ENCODE data around the gene NKPD1.

GRCh38 chr19:45147835-45148676 lies 12.7 kb downstream of the NKPD1 start:
- TF ChIP-seq, protein P1, sequence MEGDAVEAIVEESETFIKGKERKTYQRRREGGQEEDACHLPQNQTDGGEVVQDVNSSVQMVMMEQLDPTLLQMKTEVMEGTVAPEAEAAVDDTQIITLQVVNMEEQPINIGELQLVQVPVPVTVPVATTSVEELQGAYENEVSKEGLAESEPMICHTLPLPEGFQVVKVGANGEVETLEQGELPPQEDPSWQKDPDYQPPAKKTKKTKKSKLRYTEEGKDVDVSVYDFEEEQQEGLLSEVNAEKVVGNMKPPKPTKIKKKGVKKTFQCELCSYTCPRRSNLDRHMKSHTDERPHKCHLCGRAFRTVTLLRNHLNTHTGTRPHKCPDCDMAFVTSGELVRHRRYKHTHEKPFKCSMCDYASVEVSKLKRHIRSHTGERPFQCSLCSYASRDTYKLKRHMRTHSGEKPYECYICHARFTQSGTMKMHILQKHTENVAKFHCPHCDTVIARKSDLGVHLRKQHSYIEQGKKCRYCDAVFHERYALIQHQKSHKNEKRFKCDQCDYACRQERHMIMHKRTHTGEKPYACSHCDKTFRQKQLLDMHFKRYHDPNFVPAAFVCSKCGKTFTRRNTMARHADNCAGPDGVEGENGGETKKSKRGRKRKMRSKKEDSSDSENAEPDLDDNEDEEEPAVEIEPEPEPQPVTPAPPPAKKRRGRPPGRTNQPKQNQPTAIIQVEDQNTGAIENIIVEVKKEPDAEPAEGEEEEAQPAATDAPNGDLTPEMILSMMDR (IDR thresholded peaks at IDR 0.05; ENCODE audit: low read depth, low read length, missing input control), result no peak
- TF ChIP-seq, protein P2, sequence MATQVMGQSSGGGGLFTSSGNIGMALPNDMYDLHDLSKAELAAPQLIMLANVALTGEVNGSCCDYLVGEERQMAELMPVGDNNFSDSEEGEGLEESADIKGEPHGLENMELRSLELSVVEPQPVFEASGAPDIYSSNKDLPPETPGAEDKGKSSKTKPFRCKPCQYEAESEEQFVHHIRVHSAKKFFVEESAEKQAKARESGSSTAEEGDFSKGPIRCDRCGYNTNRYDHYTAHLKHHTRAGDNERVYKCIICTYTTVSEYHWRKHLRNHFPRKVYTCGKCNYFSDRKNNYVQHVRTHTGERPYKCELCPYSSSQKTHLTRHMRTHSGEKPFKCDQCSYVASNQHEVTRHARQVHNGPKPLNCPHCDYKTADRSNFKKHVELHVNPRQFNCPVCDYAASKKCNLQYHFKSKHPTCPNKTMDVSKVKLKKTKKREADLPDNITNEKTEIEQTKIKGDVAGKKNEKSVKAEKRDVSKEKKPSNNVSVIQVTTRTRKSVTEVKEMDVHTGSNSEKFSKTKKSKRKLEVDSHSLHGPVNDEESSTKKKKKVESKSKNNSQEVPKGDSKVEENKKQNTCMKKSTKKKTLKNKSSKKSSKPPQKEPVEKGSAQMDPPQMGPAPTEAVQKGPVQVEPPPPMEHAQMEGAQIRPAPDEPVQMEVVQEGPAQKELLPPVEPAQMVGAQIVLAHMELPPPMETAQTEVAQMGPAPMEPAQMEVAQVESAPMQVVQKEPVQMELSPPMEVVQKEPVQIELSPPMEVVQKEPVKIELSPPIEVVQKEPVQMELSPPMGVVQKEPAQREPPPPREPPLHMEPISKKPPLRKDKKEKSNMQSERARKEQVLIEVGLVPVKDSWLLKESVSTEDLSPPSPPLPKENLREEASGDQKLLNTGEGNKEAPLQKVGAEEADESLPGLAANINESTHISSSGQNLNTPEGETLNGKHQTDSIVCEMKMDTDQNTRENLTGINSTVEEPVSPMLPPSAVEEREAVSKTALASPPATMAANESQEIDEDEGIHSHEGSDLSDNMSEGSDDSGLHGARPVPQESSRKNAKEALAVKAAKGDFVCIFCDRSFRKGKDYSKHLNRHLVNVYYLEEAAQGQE (IDR thresholded peaks at IDR 0.05), result no peak
- no peak for TF ChIP-seq GABPA (IDR thresholded peaks at IDR 0.05 in 1 of 2, conservative IDR thresholded peaks at IDR 0.05 in 1 of 2)
- no peak for TF ChIP-seq FOXA1 (IDR thresholded peaks at IDR 0.05)
- TF ChIP-seq YY1 (IDR thresholded peaks at IDR 0.05), result no peak
- TF ChIP-seq EGR1 (IDR thresholded peaks at IDR 0.05; ENCODE audit: low read depth in 2 of 2), result no peak
- TF ChIP-seq RXRA (IDR thresholded peaks at IDR 0.05), result no peak
- no peak for TF ChIP-seq TAF1 (conservative IDR thresholded peaks at IDR 0.05)
- TF ChIP-seq HNF4G (IDR thresholded peaks at IDR 0.05), result no peak
- TF ChIP-seq RAD21 (IDR thresholded peaks at IDR 0.05), result no peak
- no peak for TF ChIP-seq FOXA2 (IDR thresholded peaks at IDR 0.05)
- no peak for TF ChIP-seq JUND (IDR thresholded peaks at IDR 0.05)
- TF ChIP-seq, protein P3, sequence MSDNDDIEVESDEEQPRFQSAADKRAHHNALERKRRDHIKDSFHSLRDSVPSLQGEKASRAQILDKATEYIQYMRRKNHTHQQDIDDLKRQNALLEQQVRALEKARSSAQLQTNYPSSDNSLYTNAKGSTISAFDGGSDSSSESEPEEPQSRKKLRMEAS (IDR thresholded peaks at IDR 0.05), result no peak
